ENCODE data around the gene SLC41A3. TPM values are rescaled to one million over a fixed set of nuclear protein-coding genes. Genes with fewer than 3 reads are reported as not detected.

The SLC41A3 gene
- total and polyA plus RNA-seq, 2 donors (not counting 1 experiment from before 2014, with no cell fraction given), result 49.4 to 52.8 TPM

DNA sequence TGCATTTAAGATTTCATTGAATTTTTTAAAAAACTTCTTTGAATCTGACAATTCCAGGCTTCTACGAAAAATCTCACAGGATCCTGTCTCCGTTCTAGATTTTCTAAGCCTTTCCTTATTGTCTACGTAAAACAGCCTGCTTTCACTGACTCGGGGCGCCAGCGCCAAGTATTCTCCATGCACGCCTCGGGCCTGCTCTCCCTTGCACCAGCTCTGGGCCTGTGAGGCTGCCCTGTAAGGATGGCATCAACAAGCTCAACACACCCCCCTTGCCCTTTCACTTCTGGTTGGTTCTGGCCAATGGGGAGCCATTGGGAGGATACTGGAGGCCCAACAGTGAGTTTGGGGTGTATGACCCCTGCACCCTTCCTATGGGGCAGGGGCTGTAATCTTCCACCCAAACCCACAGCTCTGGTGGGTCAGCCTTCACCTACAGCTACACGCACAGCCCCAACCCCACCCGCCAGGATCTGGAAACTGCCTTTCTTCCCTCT is 47.8 kb downstream of the SLC41A3 start:
- Histone ChIP-seq H3K9ac (ENCODE audit: insufficient read depth, low read length) (no peak overlapping the region), H2AFZ (ENCODE audit: low read length) (no peak overlapping the region), H3K4me3 (replicated peaks in 1 of 4; ENCODE audit: control extremely low read depth in 1 of 4, insufficient read depth in 1 of 4, low read depth in 3 of 4, low read length in 4 of 4) (no peak overlapping the region), H3K4me2 (ENCODE audit: extremely low read depth, insufficient read depth, low read length) (no peak overlapping the region), H3K9me3 (ENCODE audit: control insufficient read depth, insufficient read depth, low read depth, low read length) (no peaks in the 10 kb centered on the region), H3K79me2 (ENCODE audit: control insufficient read depth, insufficient read depth, low read length) (no peaks in the 10 kb centered on the region), H3K36me3 (ENCODE audit: control insufficient read depth, insufficient read depth, low read length) (no peaks in the 10 kb centered on the region), H3K27me3 (ENCODE audit: control insufficient read depth, insufficient read depth, low read length) (no peaks in the 10 kb centered on the region), H3K27ac (ENCODE audit: insufficient read depth, low read length) (no peak overlapping the region), H3K4me1 (ENCODE audit: control insufficient read depth, extremely low read depth, insufficient read depth, low read length) (no peaks in the 10 kb centered on the region), H4K20me1 (ENCODE audit: control insufficient read depth, extremely low read depth, insufficient read depth, low read length) (no peaks in the 10 kb centered on the region)
- DNase-seq (ENCODE audit: low read depth in 2 of 2), result no peak
- TF ChIP-seq, protein P1, sequence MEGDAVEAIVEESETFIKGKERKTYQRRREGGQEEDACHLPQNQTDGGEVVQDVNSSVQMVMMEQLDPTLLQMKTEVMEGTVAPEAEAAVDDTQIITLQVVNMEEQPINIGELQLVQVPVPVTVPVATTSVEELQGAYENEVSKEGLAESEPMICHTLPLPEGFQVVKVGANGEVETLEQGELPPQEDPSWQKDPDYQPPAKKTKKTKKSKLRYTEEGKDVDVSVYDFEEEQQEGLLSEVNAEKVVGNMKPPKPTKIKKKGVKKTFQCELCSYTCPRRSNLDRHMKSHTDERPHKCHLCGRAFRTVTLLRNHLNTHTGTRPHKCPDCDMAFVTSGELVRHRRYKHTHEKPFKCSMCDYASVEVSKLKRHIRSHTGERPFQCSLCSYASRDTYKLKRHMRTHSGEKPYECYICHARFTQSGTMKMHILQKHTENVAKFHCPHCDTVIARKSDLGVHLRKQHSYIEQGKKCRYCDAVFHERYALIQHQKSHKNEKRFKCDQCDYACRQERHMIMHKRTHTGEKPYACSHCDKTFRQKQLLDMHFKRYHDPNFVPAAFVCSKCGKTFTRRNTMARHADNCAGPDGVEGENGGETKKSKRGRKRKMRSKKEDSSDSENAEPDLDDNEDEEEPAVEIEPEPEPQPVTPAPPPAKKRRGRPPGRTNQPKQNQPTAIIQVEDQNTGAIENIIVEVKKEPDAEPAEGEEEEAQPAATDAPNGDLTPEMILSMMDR (conservative IDR thresholded peaks at IDR 0.05 in 1 of 2, IDR thresholded peaks at IDR 0.05 in 1 of 2; ENCODE audit: low read depth in 1 of 2, low read length in 2 of 2), result no peak
- TF ChIP-seq EZH2 (IDR thresholded peaks at IDR 0.05; ENCODE audit: low read length, missing control alignments), result no peak

DNA sequence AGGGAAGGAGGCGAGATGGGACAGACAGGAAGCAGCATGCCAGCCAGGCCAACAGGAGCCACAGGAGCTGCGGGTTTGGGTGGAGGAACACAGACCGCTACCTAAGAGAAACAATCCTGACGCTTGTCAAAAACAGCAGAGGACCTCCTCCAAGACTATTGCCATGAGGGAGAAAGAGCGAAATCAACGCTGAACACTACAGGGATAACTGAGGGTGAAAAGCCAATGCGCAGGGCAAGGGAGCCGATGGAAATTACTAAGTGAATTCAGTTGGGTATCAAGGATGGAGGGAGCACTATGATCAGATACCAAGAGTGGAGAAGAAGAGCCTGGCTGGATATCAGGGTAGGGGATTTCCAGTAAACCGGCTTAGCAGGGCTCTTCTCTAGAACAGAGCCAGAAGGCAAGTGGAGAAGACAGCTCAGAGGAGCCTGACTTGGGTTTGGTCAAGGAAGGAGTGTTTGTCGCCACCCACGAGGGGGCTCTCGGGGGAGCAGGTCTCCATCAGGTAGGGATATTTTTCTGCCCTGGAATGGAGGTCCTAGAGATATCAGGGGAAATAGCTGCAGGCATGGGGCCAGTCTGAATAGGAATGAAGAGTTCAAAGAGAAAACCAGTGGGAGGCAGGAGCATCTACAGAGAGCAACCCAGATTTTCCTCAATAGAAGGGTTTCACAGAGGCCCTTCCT is 48.4 kb downstream of the SLC41A3 start:
- Histone ChIP-seq H3K27ac (ENCODE audit: insufficient read depth, low read length) (no peak overlapping the region), H3K79me2 (ENCODE audit: control insufficient read depth, insufficient read depth, low read length) (no peaks in the 10 kb centered on the region), H4K20me1 (ENCODE audit: control insufficient read depth, extremely low read depth, insufficient read depth, low read length) (no peaks in the 10 kb centered on the region), H3K27me3 (ENCODE audit: control insufficient read depth, insufficient read depth, low read length) (no peaks in the 10 kb centered on the region), H3K4me3 (replicated peaks in 1 of 4; ENCODE audit: control extremely low read depth in 1 of 4, insufficient read depth in 1 of 4, low read depth in 3 of 4, low read length in 4 of 4) (no peak overlapping the region), H3K36me3 (ENCODE audit: control insufficient read depth, insufficient read depth, low read length) (no peaks in the 10 kb centered on the region), H2AFZ (ENCODE audit: low read length) (no peak overlapping the region), H3K9me3 (ENCODE audit: control insufficient read depth, insufficient read depth, low read depth, low read length) (no peaks in the 10 kb centered on the region), H3K4me2 (ENCODE audit: extremely low read depth, insufficient read depth, low read length) (no peak overlapping the region), H3K4me1 (ENCODE audit: control insufficient read depth, extremely low read depth, insufficient read depth, low read length) (no peaks in the 10 kb centered on the region), H3K9ac (ENCODE audit: insufficient read depth, low read length) (no peak overlapping the region)
- TF ChIP-seq EZH2 (IDR thresholded peaks at IDR 0.05; ENCODE audit: low read length, missing control alignments), result no peak
- TF ChIP-seq, protein P1 (conservative IDR thresholded peaks at IDR 0.05 in 1 of 2, IDR thresholded peaks at IDR 0.05 in 1 of 2; ENCODE audit: low read depth in 1 of 2, low read length in 2 of 2), result no peak
- DNase-seq (ENCODE audit: low read depth in 2 of 2), result no peak

GRCh38 chr3:126034481-126035361 is 49.2 kb downstream of the SLC41A3 start:
- peak in 1 of 2 donors; percentile 45 for DNase-seq (ENCODE audit: low read depth in 2 of 2)
- Histone ChIP-seq H3K36me3 (ENCODE audit: control insufficient read depth, insufficient read depth, low read length) (no peaks in the 10 kb centered on the region), H3K9ac (ENCODE audit: insufficient read depth, low read length) (no peak overlapping the region), H3K4me1 (ENCODE audit: control insufficient read depth, extremely low read depth, insufficient read depth, low read length) (no peaks in the 10 kb centered on the region), H3K9me3 (ENCODE audit: control insufficient read depth, insufficient read depth, low read depth, low read length) (no peaks in the 10 kb centered on the region), H3K79me2 (ENCODE audit: control insufficient read depth, insufficient read depth, low read length) (no peaks in the 10 kb centered on the region), H3K27ac (ENCODE audit: insufficient read depth, low read length) (no peak overlapping the region), H2AFZ (ENCODE audit: low read length) (no peak overlapping the region), H3K4me3 (replicated peaks in 1 of 4; ENCODE audit: control extremely low read depth in 1 of 4, insufficient read depth in 1 of 4, low read depth in 3 of 4, low read length in 4 of 4) (no peak overlapping the region), H3K4me2 (ENCODE audit: extremely low read depth, insufficient read depth, low read length) (no peak overlapping the region), H3K27me3 (ENCODE audit: control insufficient read depth, insufficient read depth, low read length) (no peaks in the 10 kb centered on the region), H4K20me1 (ENCODE audit: control insufficient read depth, extremely low read depth, insufficient read depth, low read length) (no peaks in the 10 kb centered on the region)
- TF ChIP-seq, protein P1 (conservative IDR thresholded peaks at IDR 0.05 in 1 of 2, IDR thresholded peaks at IDR 0.05 in 1 of 2; ENCODE audit: low read depth in 1 of 2, low read length in 2 of 2), result no peak
- no peak for TF ChIP-seq EZH2 (IDR thresholded peaks at IDR 0.05; ENCODE audit: low read length, missing control alignments)
